A673 (cell line): Measurements from ENCODE around the gene MGP. TPM values are rescaled to one million over a fixed set of nuclear protein-coding genes. Genes with fewer than 3 reads are reported as not detected.

Experiments
- BruUV-seq: library from RNA; stranded (reverse); fragments of 400-500 nt; replicated peaks from 2 replicates; lab custom pipeline; 2021; lab: Mats Ljungman, UMichigan
- CTCF ChIA-PET: fragments of 300-600 bp; sonication (Branson Sonifier 250); formaldehyde crosslinking; loops from one replicate; lab custom pipeline; 2022; ENCODE audit warnings: antibody characterized with exemption; lab: Charles Lee
- POLR2A ChIA-PET: fragments of 300-600 bp; sonication (Branson Sonifier 250); formaldehyde crosslinking; loops from one replicate; lab custom pipeline; 2022; ENCODE audit warnings: antibody characterized with exemption; ENCODE audit not compliant: low non-redundant PET; lab: Charles Lee
- DNase-seq: peaks from one replicate; pipeline ENCODE4 v3.0.0-alpha.2; 2015; ENCODE audit warnings: low spot score
- H3K27ac ChIP-seq: fragments of 200-600 bp; sonication (generic); 2 replicates; pipeline ENCODE4 v1.5.1; 2016; ENCODE audit warnings: mixed run types, low read depth, mild to moderate bottlenecking, mixed read lengths, antibody characterized with exemption, low read length; ENCODE audit not compliant: poor library complexity, severe bottlenecking
- H3K27me3 ChIP-seq: fragments of 200-600 bp; sonication (generic); replicated peaks from 2 replicates; pipeline ENCODE4 v1.6.1; 2017; ENCODE audit warnings: mixed run types, low read depth, mild to moderate bottlenecking, mixed read lengths, antibody characterized with exemption, low read length; ENCODE audit not compliant: insufficient read depth, poor library complexity
- H3K36me3 ChIP-seq: fragments of 200-600 bp; sonication (generic); 2 replicates; pipeline ENCODE4 v1.6.1; 2016; ENCODE audit warnings: mixed run types, mild to moderate bottlenecking, mixed read lengths, antibody characterized with exemption, low read length; ENCODE audit not compliant: insufficient read depth, poor library complexity, severe bottlenecking
- H3K4me1 ChIP-seq: fragments of 200-600 bp; sonication (generic); 2 replicates; pipeline ENCODE4 v1.6.1; 2017; ENCODE audit warnings: mixed run types, mild to moderate bottlenecking, mixed read lengths, antibody characterized with exemption, low read length; ENCODE audit not compliant: insufficient read depth, poor library complexity, severe bottlenecking
- H3K4me3 ChIP-seq: fragments of 200-600 bp; sonication (generic); 2 replicates; pipeline ENCODE4 v1.5.1; 2016; ENCODE audit warnings: low read depth, mixed run types, mild to moderate bottlenecking, mixed read lengths, low read length; ENCODE audit not compliant: poor library complexity, severe bottlenecking
- H3K9me3 ChIP-seq: fragments of 200-600 bp; sonication (generic); 2 replicates; pipeline ENCODE4 v1.6.1; 2016; ENCODE audit warnings: mixed run types, low read depth, mild to moderate bottlenecking, mixed read lengths, antibody characterized with exemption, low read length; ENCODE audit not compliant: poor library complexity, severe bottlenecking
- CTCF ChIP-seq: fragments of 300-800, 200-600 bp; sonication (generic); conservative IDR thresholded peaks from 2 replicates; pipeline ENCODE4 v1.5.1; 2017; ENCODE audit warnings: low read depth, mild to moderate bottlenecking, antibody characterized with exemption, low read length, moderate library complexity, mixed read lengths
- EZH2 ChIP-seq: fragments of 200-600 bp; sonication (generic); IDR thresholded peaks from 2 replicates; pipeline ENCODE4 v1.6.1; 2017; ENCODE audit warnings: borderline replicate concordance, low read depth, mild to moderate bottlenecking, mixed read lengths, antibody characterized with exemption, low read length; ENCODE audit not compliant: poor library complexity, severe bottlenecking
- intact Hi-C: fragments of 100-400 bp; cut with micrococcal nuclease; formaldehyde crosslinking; loops from one replicate; pipeline ENCODE4 v1.10.0; 2022; ENCODE audit not compliant: unreplicated experiment
- total RNA-seq: library from RNA; stranded (reverse); gene quantifications from 2 replicates; pipeline ENCODE4 v1.2.3, GENCODE V29; 2021

MGP gene
- total RNA-seq, 1 experiment from 2014 or later = not detected

- Histone ChIP-seq H3K36me3 (no peaks in the 10 kb centered on the region), H3K27me3 (no peaks in the 10 kb centered on the region), H3K4me1 (no peaks in the 10 kb centered on the region), H3K27ac (no peak overlapping the region), H3K4me3 (no peak overlapping the region), H3K9me3 (no peaks in the 10 kb centered on the region)
- intact Hi-C loops = no loop called here
- DNase-seq = no peak
- ChIA-PET POLR2A (interaction anchor here (0.6 kb wide), 1 partner anchor 88 kb away, joined by 3 read pairs; no protein-coding TSS in a partner anchor), CTCF (interaction anchor here (0.7 kb wide), 1 partner anchor 408 kb away, joined by 3 read pairs; no protein-coding TSS in a partner anchor)
- no TSS peak for BruUV-seq
- TF ChIP-seq CTCF (no peak), EZH2 (no peak)
These were observed 52.3 kb downstream of the MGP start for GRCh38 chr12:14833336-14833735.

Other genes starting within 250 kb of the MGP start
- gene GUCY2C, start 189.3 kb downstream of the MGP start, total RNA-seq = not detected in 2 replicates
- 144 and 150 TPM in 2 replicates for gene WBP11, start 82.4 kb downstream of the MGP start, total RNA-seq
- gene C12orf60, start 82.2 kb downstream of the MGP start, total RNA-seq = 1.9 and 2.2 TPM in 2 replicates
- not detected in 2 replicates for gene SMCO3, start 71.7 kb downstream of the MGP start, total RNA-seq
- not detected in 2 replicates for gene ART4, start 42.3 kb downstream of the MGP start, total RNA-seq
- gene ERP27, start 52.7 kb upstream of the MGP start, total RNA-seq = not detected in 2 replicates
- gene ARHGDIB, start 75.7 kb upstream of the MGP start, total RNA-seq = 88.1 and 122 TPM in 2 replicates
- gene PDE6H, start 87.2 kb upstream of the MGP start, total RNA-seq = not detected in 2 replicates